Activated T-helper 1 cell treated with Interleukin-2 at 50 U/mL for 16 hours (primary cell): ENCODE data around the gene OR10K2.
"Not testable (repeated sequence)": the region's sequence is repeated elsewhere in the genome, so short reads cannot be mapped to it uniquely, and the experiment has no call there.

Experiments
- DNase-seq: peaks from one replicate; pipeline ENCODE4 v3.0.0-alpha.2; 2020; ENCODE audit warnings: low read depth

Gene OR10K2, protein sequence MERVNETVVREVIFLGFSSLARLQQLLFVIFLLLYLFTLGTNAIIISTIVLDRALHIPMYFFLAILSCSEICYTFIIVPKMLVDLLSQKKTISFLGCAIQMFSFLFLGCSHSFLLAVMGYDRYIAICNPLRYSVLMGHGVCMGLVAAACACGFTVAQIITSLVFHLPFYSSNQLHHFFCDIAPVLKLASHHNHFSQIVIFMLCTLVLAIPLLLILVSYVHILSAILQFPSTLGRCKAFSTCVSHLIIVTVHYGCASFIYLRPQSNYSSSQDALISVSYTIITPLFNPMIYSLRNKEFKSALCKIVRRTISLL

DNA sequence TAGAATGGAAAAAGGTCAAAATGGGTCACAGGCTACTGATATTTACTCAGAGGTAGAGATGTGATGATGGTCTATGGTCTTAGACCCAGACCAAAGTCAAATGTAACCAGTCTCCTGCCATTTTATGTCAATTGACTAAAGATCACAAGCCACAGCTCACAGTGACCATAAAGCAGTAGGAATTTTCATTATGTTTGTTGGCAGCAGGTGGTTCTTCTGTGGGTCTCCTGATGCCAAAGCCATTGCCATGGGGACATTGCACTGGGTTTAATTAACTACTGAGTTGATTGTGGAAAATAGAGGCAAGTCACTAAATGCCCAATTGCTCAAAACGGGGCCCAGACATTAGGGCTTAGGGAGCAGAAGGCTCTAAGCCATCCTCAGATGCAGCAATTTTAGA is at the start of gene OR10K2:
TSS of gene OR10K2 (minus strand) at position 101 of the 400 bp plus-strand sequence. CDS start 5,371 bp downstream, outside the sequence.
- DNase-seq, result no peak

DNA sequence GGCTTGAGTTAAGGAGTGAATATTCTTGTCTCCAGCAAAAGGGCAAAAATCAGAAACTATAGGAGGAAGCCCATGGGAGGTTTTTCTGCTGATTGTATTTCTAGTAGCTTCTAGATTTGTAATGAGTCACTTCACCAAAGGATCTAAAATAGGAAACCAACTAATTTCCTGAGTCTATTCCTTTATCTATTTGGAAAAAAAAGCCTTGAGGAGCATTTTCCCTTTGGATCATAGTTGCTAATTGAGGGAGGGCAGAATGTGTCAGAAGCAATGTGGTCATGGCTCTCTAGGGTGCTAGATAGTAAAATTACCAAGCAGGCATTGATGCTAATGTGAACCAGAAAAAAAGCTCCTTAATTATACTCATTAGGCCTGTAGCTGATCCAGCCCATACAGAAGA is 45.9 kb upstream of the OR10K2 start, which contains the start of gene OR10R2:
TSS of gene OR10R2 (plus strand) at position 301 of the 400 bp plus-strand sequence. CDS start 106 bp downstream, outside the sequence.
- no peak for DNase-seq

DNA sequence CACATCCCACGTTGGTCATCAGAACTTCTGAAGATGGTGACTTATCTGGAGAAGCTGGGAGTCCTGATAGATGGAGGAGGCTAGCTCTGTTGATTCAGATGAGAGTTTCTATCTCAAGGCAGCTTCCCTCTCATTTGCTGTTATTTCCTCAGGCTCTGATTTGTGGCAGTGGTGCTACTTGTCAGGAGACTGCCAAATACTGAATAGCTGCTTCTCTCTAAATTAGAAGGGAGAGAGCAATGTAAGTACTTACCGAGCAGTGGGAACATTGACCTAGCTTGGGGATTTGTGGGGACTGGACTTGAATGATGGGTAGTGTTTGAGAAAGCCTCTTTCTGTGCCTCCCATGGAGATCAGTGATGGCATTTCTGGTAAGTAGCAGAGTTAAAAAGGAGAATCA is 35.5 kb upstream of the OR10K2 start, which contains the start of gene OR10K1:
TSS of gene OR10K1 (plus strand) at position 301 of the 400 bp plus-strand sequence. CDS start 3,728 bp downstream, outside the sequence.
- no peak for DNase-seq

DNA sequence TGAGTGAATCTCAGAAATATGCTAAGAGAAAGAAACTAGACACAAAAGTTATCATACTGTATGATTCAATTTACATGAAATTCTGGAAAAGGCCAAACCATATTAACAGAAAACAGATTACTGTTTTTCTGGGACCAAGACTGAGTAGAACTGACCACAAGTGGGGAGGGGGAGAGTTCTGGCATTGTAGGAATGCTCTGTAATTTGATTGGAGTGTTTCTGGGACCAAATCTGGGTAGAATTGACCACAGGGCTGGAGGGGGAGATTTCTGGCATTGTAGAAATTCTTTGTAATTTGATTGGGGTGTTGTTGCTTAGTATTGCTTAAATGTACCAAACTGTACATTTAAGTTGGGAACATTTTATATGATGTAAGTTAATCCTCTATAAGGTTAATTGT is 32.2 kb upstream of the OR10K2 start:
- DNase-seq, result no peak

DNA sequence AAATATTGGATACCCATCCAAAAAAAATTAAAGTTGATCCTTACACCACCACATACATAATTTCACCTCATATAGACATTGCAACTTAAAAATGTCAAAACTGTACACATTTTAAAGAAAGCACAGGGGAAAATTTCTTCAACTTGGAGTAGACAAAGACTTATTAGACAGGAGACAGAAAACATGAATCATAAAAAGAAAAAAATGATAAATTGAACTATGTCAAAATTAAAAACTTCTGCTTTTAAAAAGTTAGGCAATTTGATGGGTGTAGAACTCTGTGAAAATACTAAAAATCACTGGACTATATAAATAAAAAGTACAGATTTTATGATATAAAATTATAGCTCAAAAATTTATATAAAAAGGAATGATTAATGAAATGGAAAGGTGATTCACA is 31.2 kb upstream of the OR10K2 start:
- no peak for DNase-seq

DNA sequence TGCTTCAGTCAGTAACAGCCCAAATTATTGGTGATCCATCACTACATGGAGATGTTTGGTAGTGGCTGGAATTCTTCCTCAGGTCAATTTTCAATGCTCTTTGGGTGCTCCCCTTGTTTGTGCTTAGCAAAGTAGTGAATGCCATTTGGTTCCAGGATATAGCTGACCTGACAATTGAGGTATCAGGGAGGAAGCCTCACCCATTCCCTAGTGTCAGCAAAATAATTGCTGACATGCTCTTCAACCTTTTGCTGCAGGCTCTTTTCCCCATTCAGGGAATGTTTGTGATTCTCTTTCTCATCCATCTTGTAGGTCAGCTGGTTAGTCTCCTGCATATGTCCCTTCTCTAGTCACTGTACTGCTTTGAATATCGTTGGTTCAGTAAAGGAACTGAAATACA is 28.5 kb upstream of the OR10K2 start:
- no peak for DNase-seq

DNA sequence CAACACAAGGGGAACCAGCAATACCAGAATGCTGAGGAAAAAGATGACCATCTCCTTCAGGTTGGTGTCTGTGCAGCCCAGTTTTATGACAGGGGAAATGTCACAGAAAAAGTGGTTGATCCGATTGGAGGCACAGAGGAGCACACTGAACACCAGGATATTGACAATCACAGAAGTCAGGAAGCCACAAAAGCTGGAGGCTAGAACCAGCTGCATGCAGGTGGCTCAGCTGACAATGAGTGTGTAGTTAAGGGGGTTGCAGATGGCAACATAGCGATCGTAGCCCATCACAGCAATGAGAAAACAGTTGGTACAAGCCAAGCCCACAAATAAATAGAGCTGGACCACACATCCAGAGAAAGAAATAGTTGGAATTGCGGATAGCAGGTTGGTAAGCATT is 19.3 kb upstream of the OR10K2 start:
- DNase-seq, result no peak

DNA sequence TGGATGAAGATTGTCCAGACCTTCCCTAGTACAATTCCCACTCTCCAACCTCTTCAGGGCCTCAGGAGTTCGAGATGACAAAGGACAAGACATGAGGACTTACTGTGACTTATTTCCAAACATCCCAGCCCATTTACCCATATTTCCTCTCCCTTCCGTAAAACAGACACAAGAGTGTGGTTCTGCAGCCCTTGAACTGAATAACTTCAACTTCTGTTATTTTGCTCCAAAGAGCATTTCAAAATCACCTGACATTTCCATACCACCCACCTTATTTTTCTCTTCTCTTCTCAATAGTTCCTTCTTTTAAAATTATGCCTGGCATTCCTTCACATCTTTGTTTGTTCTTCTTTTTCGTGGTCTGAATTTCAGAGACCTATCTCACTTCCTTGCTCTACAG is 8.7 kb upstream of the OR10K2 start:
- DNase-seq, result no peak

DNA sequence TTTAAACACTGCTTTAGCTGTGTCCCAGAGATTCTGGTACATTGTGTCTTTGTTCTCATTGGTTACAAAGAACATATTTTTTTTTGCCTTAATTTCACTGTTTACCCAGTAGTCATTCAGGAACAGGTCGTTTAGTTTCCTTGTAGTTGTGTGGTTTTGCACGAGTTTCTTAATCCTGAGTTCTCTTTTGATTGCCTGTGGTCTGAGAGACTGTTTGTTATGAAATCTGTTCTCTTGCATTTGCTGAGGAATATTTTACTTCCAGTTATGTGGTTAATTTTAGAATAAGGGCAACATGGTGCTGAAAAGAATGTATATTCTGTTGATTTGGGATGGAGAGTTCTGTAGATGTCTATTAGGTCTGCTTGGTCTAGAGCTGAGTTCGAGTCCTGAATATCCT is 4.1 kb upstream of the OR10K2 start:
- DNase-seq, result not testable (repeated sequence)

DNA sequence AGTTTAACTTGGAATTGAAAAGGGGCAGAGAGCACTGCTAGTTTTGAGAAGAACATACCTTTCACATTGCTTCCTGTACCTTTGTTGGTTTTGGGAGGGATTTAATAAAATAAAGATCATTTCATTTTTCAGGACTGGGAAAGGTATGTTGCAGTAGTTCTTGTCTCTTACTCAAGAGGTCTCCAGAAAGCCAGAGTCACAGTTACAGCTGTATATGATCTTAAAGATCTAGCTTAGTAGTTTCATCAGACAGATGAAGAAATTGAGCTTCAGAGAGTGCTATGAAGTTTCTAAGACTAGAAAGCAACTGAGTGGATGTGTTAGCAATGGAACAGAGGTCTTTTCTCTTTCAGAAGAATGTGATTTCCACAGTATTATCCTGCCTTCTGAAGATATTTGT is 1.0 kb downstream of the OR10K2 start:
- DNase-seq, result no peak

DNA sequence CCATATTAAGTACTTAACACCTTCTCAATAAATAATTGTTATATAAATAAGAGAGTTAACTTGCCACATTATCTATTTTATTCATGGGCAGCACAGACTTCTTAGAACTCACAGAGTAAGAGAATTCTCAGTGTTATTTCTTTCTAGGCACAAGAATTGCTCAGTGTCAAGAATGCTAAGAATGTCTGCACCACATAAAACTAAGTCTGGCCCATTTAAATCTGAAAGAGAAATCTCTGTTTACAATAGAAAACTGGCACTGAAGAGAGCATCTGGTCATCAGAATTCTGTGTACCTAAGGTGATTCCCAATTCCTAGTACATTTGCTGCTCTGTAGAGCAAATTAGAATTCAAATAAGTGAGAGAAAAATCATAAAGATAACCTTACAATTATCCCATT is 3.8 kb downstream of the OR10K2 start:
- no peak for DNase-seq

DNA sequence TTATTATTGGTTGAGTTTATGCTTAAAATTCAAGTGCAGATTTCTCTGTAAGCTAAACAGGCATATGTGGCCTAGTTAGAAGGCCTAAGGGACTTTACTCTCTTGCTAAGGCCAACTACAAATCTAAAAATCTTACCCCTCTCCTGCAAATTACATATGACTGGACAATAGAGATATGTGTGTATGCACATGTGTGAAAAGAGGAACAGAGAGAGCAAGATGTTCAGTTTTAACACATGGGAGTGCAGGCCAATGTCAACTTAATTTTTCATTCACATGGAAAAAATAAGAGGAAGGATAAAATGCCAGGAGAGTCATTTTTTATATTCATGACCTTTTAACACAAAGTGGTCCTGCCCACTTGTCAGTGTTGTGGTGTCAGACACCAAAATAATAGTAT is 8.5 kb downstream of the OR10K2 start:
- DNase-seq, result no peak

DNA sequence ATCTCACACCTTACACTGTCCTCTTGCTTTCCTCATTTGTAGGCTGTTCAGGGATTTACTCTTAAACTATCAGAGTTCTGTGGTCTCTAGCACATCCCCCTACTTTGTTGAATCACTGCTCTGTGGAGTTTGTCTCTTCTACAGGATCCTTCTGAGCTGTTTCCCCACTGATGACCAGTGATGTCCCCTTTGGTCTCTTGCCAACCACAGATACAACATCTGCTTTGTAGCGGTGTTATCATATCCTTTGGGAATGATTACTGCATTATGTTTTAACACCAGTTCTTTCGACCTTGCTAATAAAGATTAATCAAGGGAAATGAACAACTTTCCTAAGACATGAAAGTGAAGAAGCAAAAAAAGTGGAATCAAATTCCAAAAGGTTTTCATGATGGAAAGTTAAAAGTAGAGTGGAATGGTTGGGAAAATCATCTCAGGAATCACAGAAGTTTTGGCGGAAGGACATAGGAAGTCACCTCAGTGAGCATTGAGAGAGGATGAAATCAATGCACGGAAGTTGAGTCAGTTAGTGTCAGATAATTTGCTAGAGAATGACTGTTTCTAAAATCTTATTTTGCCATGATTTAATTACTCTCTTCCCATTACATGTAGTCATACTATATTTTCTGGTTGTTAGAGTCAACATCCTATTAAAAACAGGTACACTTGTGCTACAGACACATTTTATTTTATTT is 11.2 kb downstream of the OR10K2 start:
- DNase-seq, result no peak

DNA sequence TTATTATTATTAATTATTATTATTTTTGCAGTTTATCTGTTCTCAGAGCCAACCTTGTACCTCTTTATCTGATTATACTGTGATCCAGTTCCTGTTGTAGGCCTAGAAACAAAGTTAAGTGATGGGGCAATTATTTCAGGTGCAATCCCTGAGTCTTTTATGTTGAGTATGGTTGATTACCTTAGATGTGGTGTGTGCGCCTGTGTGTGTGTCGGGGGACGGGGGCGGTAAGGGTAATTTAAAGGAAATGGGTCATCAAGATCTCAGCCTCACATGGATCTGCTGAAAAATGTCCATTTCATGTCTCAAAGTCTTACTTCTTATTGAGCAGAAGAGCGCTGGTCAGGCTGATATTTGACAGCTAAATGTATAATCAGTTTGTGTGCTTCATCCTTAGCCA is 18.9 kb downstream of the OR10K2 start:
- no peak for DNase-seq

DNA sequence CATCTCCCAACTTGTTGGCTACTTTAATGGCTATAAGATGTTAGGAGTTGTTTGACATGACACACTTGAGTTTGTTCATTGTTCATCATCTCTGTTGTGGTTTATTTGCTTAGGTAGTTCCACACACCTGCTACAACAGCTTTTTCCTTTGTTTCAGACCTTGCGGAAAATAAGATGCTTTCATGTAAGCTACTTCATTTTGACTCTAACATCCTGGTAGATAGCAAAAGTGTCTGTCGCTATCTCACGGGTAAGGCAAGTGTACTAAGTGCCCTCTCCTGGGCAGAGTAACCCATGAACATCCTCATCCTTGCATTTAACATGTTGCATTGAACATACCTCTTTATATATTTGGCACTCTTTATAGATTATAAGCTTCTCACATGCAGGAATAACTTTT is 25.2 kb downstream of the OR10K2 start:
- no peak for DNase-seq

DNA sequence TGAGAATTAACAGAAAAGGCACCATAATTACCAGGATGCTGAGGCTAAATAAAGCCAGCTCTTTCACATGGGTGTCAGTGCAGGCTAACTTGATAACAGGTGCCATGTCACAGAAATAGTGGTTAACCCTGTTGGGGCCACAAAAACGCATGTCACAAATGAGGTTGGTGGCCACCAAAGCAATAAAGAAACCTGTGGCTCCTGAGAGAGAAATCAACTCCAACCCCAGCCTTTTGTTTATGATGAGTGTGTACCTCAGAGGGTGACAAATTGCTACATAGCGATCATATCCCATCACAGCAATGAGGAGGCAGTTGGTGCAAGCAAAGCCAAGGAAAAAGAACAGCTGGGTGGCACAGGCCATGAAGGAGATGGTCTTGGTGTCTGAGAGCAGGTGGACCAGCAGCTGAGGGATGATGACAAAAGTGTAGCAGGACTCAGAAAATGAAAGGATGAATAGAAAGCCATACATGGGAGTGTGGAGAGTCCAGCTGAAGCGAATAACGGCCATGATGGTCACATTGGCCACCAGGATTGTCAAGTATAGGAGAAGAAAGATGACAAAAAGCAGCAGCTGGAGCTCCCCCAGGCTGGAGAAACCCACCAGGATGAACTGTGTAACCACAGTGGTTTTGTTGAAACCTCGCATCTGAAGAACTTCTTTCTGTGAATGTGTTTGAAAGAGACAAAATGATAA is 27.1 kb downstream of the OR10K2 start, which contains the start of gene OR10T2:
TSS of gene OR10T2 (minus strand) at position 649 of the 697 bp plus-strand sequence. CDS start at position 649, 0 bp downstream.
- DNase-seq, result no peak

DNA sequence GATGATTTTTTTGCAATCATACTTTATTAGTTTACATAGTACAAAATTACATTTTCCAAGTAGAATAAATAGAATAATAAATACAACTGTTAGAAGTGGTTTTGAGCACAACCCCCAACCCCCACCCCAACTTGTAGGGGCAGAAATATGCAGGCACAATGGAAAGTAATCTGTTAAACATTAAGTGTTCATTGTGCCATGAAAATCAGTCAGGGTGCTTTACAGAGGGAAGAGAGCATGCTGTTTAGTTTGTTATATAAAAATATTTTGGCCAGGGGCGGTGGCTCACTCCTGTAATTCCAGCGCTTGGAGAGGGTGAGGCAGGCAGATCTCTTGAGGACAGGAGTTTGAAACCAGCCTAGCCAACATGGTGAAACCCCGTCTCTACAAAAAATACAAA is 29.4 kb downstream of the OR10K2 start:
- DNase-seq, result no peak

DNA sequence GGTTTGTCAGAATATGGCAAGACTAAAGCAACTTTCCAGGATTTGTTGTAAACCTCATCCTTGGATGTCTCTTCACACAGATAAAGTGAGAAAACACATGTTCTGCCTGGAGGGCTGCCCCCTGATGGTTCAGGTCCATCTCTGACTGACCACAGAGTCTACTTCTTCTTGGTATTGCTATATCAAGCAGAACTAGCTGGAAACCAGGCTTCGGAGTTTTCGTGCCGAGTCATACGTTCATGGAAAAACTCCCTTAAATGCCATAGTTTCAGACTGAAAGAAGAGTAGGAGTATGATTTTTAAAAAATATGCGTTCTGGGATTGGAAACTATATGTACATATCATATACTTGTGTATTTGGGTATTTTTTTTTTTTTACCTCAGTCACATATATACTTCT is 32.6 kb downstream of the OR10K2 start:
- no peak for DNase-seq

DNA sequence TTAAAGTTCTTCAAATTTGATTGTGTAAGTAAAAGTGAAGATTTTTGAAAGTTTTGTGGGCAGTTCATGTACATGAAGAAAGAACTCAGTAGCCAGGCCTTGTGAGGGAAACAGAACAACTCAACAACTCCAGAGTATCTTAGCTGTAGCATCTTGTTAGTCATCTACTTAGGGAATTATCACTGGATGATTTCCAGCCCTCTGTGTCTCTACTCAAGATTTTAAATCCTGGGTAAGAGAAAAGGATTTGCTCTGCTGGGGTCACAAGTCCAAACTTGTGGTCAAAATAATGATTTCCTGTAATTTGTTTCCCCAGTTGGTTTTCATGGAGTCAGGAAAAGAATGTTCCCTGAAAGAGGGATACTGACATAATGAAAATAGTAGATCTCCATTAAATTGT is 34.9 kb downstream of the OR10K2 start:
- no peak for DNase-seq

DNA sequence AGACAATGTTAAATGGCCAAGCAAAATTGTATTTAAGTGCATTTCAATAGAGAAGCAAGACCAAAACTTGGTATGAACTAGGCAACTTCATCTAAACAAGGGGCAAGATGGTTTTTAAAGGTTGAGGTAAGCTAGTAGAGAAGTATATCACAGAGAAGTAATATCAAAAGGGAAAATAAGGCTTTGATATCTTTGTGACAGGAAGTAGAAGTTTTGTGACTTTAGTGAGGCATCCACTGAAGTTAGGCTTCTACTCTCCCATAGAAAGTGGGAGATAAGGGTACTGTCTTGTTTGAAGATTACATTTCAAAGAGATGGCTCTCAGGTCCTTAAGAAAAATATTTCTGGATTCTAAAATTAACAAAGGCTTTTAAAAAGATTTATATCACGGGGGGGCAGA is 35.7 kb downstream of the OR10K2 start:
- DNase-seq, result no peak

DNA sequence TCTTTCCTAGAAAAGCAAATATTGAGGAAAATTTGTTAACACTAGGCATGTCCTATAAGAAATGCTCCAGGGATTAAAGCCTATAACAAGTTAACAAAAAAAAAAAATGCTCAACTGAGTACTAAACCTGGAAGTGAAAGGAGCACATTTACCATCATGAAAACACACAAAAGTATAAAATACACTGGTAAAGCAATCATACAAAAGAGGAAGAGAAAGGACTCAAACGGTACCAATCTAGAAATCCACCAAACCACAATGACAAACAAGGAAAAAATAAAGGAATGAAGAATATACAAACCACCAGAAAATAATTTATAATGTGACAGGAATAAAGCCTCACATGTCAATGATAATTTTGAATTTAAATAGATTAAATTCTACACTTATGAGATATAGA is 51.2 kb downstream of the OR10K2 start:
- DNase-seq, result no peak

DNA sequence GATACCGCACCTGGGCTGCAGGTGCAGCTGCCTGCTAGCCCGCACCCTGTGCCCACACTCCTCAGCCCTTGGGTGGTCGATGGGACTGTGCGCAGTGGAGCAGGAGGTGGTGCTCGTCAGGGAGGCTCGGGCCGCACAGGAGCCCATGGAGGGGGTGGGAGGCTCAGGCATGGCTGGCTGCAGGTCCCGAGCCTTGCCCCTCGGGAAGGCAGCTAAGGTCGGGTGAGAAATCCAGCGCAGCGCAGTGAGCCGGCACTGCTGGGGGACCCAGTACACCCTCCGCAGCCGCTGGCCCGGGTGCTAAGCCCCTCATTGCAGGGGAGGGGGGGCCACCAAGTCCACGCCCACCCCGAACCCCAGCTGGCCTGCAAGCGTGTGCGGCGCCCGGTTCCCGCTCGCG is 51.9 kb downstream of the OR10K2 start:
- DNase-seq, result not testable (repeated sequence)
